GM13976 (cell line): ENCODE measurements around the gene RNF183.
A peak's percentile ranks its signal among the peaks of the same experiment; 100 is the strongest.

Experiments
- DNase-seq: peaks from one replicate; pipeline ENCODE4 v3.0.0; 2012; ENCODE audit warnings: low spot score
- in situ Hi-C: fragments of 300-500 bp; cut with MboI; formaldehyde crosslinking; loops from one replicate; pipeline ENCODE4 v1.12.0; 2022; ENCODE audit warnings: low sequenced_read_pairs, mixed read lengths, inconsistent platforms; ENCODE audit not compliant: unreplicated experiment
- TF ChIP-seq, protein P1 (sequence below): IDR thresholded peaks from 2 replicates; pipeline ENCODE4 v1.5.1; 2012; ENCODE audit warnings: borderline replicate concordance, mild to moderate bottlenecking; ENCODE audit not compliant: insufficient read depth; ENCODE audit errors: extremely low read depth, missing control alignments, control extremely low read depth

RNF183 gene

DNA sequence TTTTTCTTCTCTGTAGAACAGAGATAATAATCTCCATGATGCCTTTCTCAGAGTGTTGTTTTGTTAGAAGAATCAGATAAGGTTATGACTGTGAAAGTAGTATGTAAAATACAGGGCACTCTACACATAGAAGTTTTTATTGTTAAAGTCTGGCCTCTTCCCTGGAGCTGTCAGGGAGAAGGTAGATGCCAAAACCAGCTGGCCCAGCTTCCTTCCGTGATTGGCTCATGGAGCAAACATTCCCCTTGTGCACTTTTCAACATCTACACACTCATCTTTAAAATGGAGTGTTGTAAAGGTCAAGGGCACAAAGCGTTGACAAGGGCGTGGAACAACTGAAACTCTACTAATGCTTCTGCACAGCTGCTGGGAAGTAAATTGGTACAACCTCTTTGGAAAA lies 7.4 kb upstream of the RNF183 start:
- TF ChIP-seq, protein P1, sequence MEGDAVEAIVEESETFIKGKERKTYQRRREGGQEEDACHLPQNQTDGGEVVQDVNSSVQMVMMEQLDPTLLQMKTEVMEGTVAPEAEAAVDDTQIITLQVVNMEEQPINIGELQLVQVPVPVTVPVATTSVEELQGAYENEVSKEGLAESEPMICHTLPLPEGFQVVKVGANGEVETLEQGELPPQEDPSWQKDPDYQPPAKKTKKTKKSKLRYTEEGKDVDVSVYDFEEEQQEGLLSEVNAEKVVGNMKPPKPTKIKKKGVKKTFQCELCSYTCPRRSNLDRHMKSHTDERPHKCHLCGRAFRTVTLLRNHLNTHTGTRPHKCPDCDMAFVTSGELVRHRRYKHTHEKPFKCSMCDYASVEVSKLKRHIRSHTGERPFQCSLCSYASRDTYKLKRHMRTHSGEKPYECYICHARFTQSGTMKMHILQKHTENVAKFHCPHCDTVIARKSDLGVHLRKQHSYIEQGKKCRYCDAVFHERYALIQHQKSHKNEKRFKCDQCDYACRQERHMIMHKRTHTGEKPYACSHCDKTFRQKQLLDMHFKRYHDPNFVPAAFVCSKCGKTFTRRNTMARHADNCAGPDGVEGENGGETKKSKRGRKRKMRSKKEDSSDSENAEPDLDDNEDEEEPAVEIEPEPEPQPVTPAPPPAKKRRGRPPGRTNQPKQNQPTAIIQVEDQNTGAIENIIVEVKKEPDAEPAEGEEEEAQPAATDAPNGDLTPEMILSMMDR = no peak
- in situ Hi-C loops = no loop called here
- no peak for DNase-seq

DNA sequence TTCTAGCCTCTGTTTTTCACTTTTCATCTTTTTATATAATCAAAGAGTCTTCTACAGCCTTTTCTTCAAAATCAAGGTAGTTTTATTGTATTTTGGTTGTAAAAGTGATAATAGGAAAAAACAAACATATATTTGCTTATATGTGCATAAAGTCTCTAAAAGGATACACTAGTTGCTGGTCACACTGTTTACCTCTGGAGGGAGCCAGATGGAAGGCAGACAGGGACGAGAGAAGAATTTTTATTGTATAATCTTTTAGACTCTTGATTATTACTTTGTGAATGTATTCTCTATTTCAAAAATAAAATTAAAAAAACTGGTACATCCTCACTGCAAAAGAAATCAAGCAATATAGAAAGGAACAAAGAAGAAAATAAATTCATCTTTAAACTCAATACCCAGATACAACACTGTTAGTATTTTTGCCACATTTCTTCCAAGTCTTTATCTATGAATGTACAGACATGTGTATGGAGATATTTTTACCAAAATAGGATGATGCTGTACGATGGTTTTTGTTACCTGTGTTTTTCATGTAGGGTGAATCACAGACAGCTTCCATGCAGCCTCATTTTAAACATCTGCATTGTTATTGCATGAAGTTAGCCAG lies 6.1 kb upstream of the RNF183 start:
- DNase-seq = peak; percentile 64
- in situ Hi-C loops = no loop called here

GRCh38 chr9:113307396-113307975 lies 4.3 kb upstream of the RNF183 start:
- no peak for DNase-seq
- in situ Hi-C loops = no loop called here
- TF ChIP-seq, protein P1 = no peak

More for the DNA sequence above, 6.1 kb upstream of the RNF183 start:
- TF ChIP-seq, protein P1 = peak; percentile 46

- TF ChIP-seq, protein P1 = no peak
- in situ Hi-C loops = no loop called here
- DNase-seq = no peak
These were observed 3.4 kb upstream of the RNF183 start for GRCh38 chr9:113306566-113306965.

- in situ Hi-C loops = no loop called here
- TF ChIP-seq, protein P1 = no peak
- DNase-seq = no peak
These were observed 1.6 kb downstream of the RNF183 start for GRCh38 chr9:113301548-113301947.

- TF ChIP-seq, protein P1 = no peak
- in situ Hi-C loops = no loop called here
- no peak for DNase-seq
These were observed 3.3 kb downstream of the RNF183 start for GRCh38 chr9:113299800-113300292.
